ENCODE results near the gene RASD2. TPM values are rescaled to one million over a fixed set of nuclear protein-coding genes. Genes with fewer than 3 reads are reported as not detected.

Gene RASD2
- total and polyA plus RNA-seq, 2 experiments from 2014 or later: 0.61 to 1.1 TPM

DNA sequence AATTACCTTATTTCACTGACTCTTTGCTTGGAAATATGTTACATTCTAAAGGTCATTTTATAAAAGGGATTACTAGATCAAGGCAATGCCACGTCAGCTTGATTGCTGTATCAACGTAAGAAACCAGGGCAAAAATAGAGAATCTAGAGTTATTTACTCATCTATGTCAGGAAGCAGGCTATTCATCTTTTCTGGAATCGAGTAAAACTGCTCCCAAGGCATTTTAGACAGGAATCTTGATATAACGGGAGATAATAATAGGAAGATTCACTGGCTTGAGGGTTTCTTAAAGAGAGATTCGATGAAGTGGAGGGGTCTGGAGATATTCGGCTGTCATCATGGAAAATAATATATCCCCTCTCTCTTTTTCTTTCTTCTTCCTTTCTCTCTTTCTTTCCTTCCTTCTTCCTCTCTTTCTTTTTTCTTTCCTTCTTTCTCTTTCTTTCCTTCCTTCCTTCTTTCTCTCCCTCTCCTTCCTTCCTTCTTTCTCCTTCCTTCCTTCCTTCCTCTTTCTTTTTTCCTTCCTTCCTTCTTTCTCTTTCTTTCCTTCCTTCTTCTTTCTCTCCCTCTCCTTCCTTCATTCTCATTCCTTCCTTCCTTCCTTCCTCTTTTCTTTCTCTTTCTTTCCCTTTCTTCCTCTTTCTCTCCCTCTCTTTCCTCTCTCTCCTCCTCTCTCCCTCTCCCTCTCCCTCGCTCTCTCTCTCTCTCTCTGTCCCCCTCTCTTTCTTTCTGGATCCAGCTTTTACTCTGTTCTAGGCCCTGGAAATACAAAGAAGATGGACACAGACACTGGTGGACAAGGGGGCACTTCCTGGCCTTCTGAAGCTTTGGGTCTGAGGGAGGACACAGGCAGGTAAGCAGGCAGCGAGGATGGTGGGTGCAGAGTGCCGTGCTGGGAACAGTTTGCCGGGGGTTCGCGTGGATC lies 18.1 kb upstream of the RASD2 start:
- H3K27me3 ChIP-seq: peaks cover 3% of the 10 kb centered on the region
- TF ChIP-seq, protein P1, sequence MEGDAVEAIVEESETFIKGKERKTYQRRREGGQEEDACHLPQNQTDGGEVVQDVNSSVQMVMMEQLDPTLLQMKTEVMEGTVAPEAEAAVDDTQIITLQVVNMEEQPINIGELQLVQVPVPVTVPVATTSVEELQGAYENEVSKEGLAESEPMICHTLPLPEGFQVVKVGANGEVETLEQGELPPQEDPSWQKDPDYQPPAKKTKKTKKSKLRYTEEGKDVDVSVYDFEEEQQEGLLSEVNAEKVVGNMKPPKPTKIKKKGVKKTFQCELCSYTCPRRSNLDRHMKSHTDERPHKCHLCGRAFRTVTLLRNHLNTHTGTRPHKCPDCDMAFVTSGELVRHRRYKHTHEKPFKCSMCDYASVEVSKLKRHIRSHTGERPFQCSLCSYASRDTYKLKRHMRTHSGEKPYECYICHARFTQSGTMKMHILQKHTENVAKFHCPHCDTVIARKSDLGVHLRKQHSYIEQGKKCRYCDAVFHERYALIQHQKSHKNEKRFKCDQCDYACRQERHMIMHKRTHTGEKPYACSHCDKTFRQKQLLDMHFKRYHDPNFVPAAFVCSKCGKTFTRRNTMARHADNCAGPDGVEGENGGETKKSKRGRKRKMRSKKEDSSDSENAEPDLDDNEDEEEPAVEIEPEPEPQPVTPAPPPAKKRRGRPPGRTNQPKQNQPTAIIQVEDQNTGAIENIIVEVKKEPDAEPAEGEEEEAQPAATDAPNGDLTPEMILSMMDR (IDR thresholded peaks at IDR 0.05; ENCODE audit: low read depth, low read length): no peak
- H3K4me3 ChIP-seq: no peak overlapping the region
- H3K4me1 ChIP-seq (ENCODE audit: low read depth): no peaks in the 10 kb centered on the region
- no peak for DNase-seq (ENCODE audit: low read depth in 1 of 2, low spot score in 1 of 2)
- no peak overlapping the region for H3K27ac ChIP-seq
- no peaks in the 10 kb centered on the region for H3K36me3 ChIP-seq
- no peaks in the 10 kb centered on the region for H3K9me3 ChIP-seq (ENCODE audit: low read depth)

DNA sequence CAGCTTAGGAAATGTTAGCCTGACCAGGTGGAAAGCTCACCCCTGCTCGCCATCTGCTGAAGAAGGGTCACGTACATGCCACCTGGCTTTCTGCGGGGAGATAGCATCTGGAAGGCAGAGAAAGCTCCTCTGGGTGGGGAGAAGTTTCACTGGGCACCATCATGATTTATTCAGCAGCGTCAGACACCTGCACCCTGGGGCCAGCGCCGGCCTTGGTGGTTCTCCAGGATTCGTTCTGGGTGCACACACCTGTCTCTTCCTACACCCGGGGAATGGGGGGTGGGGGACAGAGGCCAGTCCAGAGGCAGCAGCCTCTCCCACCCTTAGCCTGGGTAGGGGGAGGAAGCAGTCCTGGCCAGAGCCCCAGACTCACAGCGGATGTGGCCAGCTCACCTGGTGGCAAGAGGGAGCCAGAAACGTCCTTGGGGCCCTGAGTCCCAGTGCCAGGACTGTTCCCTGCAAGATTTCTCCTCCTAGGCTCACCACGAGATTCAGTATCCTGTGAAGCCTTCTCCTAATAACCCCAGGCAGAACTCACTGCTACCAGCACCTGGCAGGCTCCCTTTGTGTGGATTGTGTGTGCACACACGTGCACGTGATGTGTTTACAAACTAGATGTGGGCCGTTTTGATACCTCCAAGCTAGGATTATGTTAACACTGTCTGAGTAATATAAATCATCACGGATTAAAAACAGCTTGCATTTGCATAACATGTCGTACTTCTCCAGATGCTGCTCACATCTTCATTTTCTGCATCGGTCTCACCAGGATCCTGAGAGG lies 17.3 kb upstream of the RASD2 start:
- no peaks in the 10 kb centered on the region for H3K36me3 ChIP-seq
- peaks cover 3% of the 10 kb centered on the region for H3K27me3 ChIP-seq
- H3K27ac ChIP-seq: no peak overlapping the region
- no peaks in the 10 kb centered on the region for H3K4me1 ChIP-seq (ENCODE audit: low read depth)
- DNase-seq (ENCODE audit: low read depth in 1 of 2, low spot score in 1 of 2): no peak
- H3K4me3 ChIP-seq: no peak overlapping the region
- TF ChIP-seq, protein P1 (IDR thresholded peaks at IDR 0.05; ENCODE audit: low read depth, low read length): no peak
- H3K9me3 ChIP-seq (ENCODE audit: low read depth): no peaks in the 10 kb centered on the region

DNA sequence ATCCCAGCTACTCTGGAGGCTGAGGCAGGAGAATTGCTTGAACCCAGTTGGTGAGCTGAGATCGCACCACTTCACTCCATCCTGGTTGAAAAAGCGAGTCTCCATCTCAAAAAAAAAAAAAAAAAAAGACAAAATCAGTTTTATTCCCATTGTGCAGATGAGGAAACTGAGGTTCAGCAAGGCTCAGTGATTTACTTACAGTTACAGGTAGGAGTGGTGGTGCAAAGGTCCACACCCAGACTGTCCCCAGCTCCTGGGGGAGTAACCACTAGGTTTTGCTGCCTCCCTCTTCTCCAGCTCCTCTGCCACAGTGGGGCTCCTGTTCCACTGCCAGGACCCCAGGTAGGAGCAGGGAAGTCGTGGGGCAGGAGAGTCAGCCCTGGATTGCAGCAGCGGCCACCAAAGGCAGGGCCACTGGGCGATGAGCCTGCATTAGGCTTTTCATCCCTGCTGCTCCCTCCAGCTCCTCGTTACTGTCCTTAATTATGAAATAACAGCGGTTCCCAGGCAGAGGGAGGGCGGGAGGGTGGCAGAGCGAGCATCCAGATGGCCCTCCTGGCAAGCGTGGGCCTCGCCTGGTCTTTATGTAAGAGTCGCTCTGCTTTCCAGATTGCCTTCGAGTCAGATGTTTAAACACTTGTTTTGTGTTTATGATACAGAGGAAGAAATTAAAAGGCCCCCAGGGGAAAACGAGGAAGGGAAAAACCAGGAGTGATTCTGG lies 15.5 kb upstream of the RASD2 start:
- Histone ChIP-seq H3K4me1 (ENCODE audit: low read depth) (no peaks in the 10 kb centered on the region), H3K4me3 (no peak overlapping the region), H3K27ac (no peak overlapping the region), H3K27me3 (peaks cover 3% of the 10 kb centered on the region), H3K9me3 (ENCODE audit: low read depth) (no peaks in the 10 kb centered on the region), H3K36me3 (no peaks in the 10 kb centered on the region)
- no peak for DNase-seq (ENCODE audit: low read depth in 1 of 2, low spot score in 1 of 2)
- TF ChIP-seq, protein P1 (IDR thresholded peaks at IDR 0.05; ENCODE audit: low read depth, low read length): no peak

DNA sequence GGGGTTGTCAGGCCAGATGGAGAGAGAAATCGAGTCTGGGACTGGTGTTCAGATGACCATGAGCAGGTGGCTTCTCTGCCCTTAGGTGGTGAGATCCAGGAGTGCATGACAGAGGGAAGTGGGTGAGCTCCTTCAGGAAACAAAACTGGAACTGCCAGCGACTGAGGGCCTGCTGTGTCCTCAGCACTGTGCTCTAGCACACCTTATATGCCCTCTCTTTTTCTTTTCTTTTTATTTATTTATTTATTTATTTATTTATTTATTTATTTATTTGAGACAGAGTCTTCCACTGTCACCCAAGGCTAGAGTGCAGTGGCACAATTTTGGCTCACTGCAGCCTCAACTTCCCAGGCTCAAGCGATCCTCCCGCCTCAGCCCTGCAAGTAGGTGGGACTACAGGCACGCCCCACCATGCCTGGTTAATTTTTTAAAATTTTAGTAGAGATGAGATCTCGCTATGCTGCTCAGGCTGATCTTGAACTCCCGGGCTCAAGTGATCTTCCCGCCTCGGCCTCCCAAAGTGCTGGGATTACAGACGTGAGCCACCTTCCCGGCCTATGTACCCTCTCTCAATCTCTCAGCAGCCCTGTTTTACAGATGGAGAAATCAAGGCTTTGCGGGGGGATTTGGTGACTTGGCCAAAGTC lies 14.8 kb upstream of the RASD2 start:
- Histone ChIP-seq H3K27ac (no peak overlapping the region), H3K27me3 (peaks cover 3% of the 10 kb centered on the region), H3K4me3 (no peak overlapping the region), H3K36me3 (no peaks in the 10 kb centered on the region), H3K4me1 (ENCODE audit: low read depth) (no peaks in the 10 kb centered on the region), H3K9me3 (ENCODE audit: low read depth) (no peaks in the 10 kb centered on the region)
- TF ChIP-seq, protein P1 (IDR thresholded peaks at IDR 0.05; ENCODE audit: low read depth, low read length): no peak
- no peak for DNase-seq (ENCODE audit: low read depth in 1 of 2, low spot score in 1 of 2)

Measured in cardiac muscle cell (in vitro differentiated cells and primary cell).